ENCODE data around the gene KCNH1. TPM values are rescaled to one million over a fixed set of nuclear protein-coding genes. Genes with fewer than 3 reads are reported as not detected.

Gene KCNH1
- polyA plus RNA-seq, 1 donor from 2014 or later, result 3.9 TPM

DNA sequence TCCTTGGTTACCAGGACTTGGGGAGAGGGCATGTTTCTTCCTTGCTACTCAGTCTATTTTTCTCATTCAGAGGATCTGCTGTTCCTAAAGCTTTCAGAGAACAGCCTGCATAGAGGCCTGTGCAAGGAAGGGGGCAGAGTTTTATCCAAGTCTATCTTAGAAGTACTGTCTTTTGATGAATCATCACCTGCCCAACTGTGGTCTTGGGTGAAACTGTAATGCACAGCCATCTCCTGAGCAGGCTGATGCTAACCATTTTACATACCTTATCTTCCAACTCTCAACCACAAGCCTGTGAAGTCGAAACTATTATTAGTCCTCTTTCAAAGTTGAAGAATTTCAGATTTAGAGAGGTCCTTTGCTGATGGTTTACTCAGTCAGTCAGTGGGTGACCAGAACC is 437.2 kb downstream of the KCNH1 start:
- no peak overlapping the region for H3K27ac ChIP-seq (ENCODE audit: low read length)
- no peak overlapping the region for H3K9ac ChIP-seq (ENCODE audit: low read length)
- no peak overlapping the region for H2AFZ ChIP-seq (ENCODE audit: low read depth, low read length)
- H3K79me2 ChIP-seq (replicated peaks; ENCODE audit: insufficient read depth, low read length), result no peaks in the 10 kb centered on the region
- H3K9me2 ChIP-seq (ENCODE audit: insufficient read depth, low read length), result no peaks in the 10 kb centered on the region
- TF ChIP-seq MXI1 (conservative IDR thresholded peaks at IDR 0.05; ENCODE audit: poor library complexity, severe bottlenecking), result no peak
- TF ChIP-seq, protein P1, sequence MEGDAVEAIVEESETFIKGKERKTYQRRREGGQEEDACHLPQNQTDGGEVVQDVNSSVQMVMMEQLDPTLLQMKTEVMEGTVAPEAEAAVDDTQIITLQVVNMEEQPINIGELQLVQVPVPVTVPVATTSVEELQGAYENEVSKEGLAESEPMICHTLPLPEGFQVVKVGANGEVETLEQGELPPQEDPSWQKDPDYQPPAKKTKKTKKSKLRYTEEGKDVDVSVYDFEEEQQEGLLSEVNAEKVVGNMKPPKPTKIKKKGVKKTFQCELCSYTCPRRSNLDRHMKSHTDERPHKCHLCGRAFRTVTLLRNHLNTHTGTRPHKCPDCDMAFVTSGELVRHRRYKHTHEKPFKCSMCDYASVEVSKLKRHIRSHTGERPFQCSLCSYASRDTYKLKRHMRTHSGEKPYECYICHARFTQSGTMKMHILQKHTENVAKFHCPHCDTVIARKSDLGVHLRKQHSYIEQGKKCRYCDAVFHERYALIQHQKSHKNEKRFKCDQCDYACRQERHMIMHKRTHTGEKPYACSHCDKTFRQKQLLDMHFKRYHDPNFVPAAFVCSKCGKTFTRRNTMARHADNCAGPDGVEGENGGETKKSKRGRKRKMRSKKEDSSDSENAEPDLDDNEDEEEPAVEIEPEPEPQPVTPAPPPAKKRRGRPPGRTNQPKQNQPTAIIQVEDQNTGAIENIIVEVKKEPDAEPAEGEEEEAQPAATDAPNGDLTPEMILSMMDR (IDR thresholded peaks at IDR 0.05; ENCODE audit: poor library complexity, severe bottlenecking), result peak; percentile 26
- H4K20me1 ChIP-seq (ENCODE audit: insufficient read depth), result no peaks in the 10 kb centered on the region
- H3K36me3 ChIP-seq (ENCODE audit: insufficient read depth, low read length), result no peaks in the 10 kb centered on the region
- H3K27me3 ChIP-seq (ENCODE audit: insufficient read depth, low read depth, low read length), result no peaks in the 10 kb centered on the region
- H3K9me3 ChIP-seq (ENCODE audit: low read length), result no peaks in the 10 kb centered on the region
- no peak overlapping the region for H3K4me3 ChIP-seq (ENCODE audit: low read length)
- H3K4me2 ChIP-seq (ENCODE audit: low read length), result no peak overlapping the region
- H3F3A ChIP-seq (ENCODE audit: insufficient read depth, low read length, poor library complexity, severe bottlenecking), result no peaks in the 10 kb centered on the region

DNA sequence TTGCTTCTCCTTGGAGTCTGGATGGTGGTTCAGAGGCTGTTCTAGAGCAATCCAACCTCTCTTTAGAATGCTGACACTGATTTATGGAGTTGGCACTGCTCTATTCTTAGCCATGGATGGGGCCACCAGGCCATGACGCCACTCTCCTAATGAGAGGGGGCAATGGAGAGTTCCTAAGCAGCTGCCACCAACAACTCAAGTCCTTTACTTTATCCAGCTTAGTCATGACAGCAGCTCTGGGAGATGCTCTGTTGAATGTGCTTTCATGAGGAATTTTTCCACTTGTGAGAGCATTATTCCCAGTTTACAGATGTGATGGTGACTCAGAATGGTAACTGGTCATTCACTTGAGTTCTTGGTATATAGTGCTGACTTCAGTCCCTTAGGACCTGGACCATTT is 438.9 kb downstream of the KCNH1 start:
- Histone ChIP-seq H3K4me2 (ENCODE audit: low read length) (no peak overlapping the region), H3K27ac (ENCODE audit: low read length) (no peak overlapping the region), H2AFZ (ENCODE audit: low read depth, low read length) (no peak overlapping the region), H3K79me2 (replicated peaks; ENCODE audit: insufficient read depth, low read length) (no peaks in the 10 kb centered on the region), H3K4me3 (ENCODE audit: low read length) (no peak overlapping the region), H4K20me1 (ENCODE audit: insufficient read depth) (no peaks in the 10 kb centered on the region), H3F3A (ENCODE audit: insufficient read depth, low read length, poor library complexity, severe bottlenecking) (no peaks in the 10 kb centered on the region), H3K9me3 (ENCODE audit: low read length) (no peaks in the 10 kb centered on the region), H3K27me3 (ENCODE audit: insufficient read depth, low read depth, low read length) (no peaks in the 10 kb centered on the region), H3K9me2 (ENCODE audit: insufficient read depth, low read length) (no peaks in the 10 kb centered on the region), H3K36me3 (ENCODE audit: insufficient read depth, low read length) (no peaks in the 10 kb centered on the region), H3K9ac (ENCODE audit: low read length) (no peak overlapping the region)
- TF ChIP-seq EP300 (conservative IDR thresholded peaks at IDR 0.05; ENCODE audit: poor library complexity, severe bottlenecking) (no peak), EZH2 (IDR thresholded peaks at IDR 0.05; ENCODE audit: borderline replicate concordance, insufficient read depth, low read length, poor library complexity, severe bottlenecking) (no peak), SMC3 (conservative IDR thresholded peaks at IDR 0.05; ENCODE audit: poor library complexity) (no peak), MXI1 (conservative IDR thresholded peaks at IDR 0.05; ENCODE audit: poor library complexity, severe bottlenecking) (no peak), RAD21 (conservative IDR thresholded peaks at IDR 0.05) (no peak), POLR2AphosphoS5 (IDR thresholded peaks at IDR 0.05) (no peak), TAF1 (IDR thresholded peaks at IDR 0.05; ENCODE audit: low read depth) (no peak)
- TF ChIP-seq, protein P2, sequence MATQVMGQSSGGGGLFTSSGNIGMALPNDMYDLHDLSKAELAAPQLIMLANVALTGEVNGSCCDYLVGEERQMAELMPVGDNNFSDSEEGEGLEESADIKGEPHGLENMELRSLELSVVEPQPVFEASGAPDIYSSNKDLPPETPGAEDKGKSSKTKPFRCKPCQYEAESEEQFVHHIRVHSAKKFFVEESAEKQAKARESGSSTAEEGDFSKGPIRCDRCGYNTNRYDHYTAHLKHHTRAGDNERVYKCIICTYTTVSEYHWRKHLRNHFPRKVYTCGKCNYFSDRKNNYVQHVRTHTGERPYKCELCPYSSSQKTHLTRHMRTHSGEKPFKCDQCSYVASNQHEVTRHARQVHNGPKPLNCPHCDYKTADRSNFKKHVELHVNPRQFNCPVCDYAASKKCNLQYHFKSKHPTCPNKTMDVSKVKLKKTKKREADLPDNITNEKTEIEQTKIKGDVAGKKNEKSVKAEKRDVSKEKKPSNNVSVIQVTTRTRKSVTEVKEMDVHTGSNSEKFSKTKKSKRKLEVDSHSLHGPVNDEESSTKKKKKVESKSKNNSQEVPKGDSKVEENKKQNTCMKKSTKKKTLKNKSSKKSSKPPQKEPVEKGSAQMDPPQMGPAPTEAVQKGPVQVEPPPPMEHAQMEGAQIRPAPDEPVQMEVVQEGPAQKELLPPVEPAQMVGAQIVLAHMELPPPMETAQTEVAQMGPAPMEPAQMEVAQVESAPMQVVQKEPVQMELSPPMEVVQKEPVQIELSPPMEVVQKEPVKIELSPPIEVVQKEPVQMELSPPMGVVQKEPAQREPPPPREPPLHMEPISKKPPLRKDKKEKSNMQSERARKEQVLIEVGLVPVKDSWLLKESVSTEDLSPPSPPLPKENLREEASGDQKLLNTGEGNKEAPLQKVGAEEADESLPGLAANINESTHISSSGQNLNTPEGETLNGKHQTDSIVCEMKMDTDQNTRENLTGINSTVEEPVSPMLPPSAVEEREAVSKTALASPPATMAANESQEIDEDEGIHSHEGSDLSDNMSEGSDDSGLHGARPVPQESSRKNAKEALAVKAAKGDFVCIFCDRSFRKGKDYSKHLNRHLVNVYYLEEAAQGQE (IDR thresholded peaks at IDR 0.05; ENCODE audit: borderline replicate concordance), result no peak
- TF ChIP-seq, protein P1 (IDR thresholded peaks at IDR 0.05; ENCODE audit: poor library complexity, severe bottlenecking), result no peak

All from neural cell (in vitro differentiated cells).